BE2C (cell line): ENCODE data around the gene DBNDD2.
A peak's percentile ranks its signal among the peaks of the same experiment; 100 is the strongest.

Experiments
- DNase-seq: peaks from one replicate; pipeline ENCODE4 v3.0.0-alpha.2; 2020
- H3K27me3 ChIP-seq: fragments of 250-450 bp; sonication (Bioruptor Pico); 2 replicates; pipeline ENCODE4 v1.5.1; 2020; ENCODE audit warnings: mild to moderate bottlenecking
- H3K36me3 ChIP-seq: fragments of 250-450 bp; sonication (Bioruptor Pico); 2 replicates; pipeline ENCODE4 v1.5.1; 2020; ENCODE audit warnings: mild to moderate bottlenecking
- H3K4me1 ChIP-seq: fragments of 250-450 bp; sonication (Bioruptor Pico); 2 replicates; pipeline ENCODE4 v1.5.1; 2020
- H3K4me3 ChIP-seq: 2 replicates; pipeline ENCODE4 v1.5.1; 2011; ENCODE audit warnings: low read depth, low read length
- H3K9me3 ChIP-seq: fragments of 250-450 bp; sonication (Bioruptor Pico); 2 replicates; pipeline ENCODE4 v1.5.1; 2020
- TF ChIP-seq, protein P1 (sequence below): IDR thresholded peaks from 2 replicates; pipeline ENCODE4 v1.5.1; 2012; ENCODE audit warnings: mild to moderate bottlenecking, low read depth, low read length

The DBNDD2 gene

DNA sequence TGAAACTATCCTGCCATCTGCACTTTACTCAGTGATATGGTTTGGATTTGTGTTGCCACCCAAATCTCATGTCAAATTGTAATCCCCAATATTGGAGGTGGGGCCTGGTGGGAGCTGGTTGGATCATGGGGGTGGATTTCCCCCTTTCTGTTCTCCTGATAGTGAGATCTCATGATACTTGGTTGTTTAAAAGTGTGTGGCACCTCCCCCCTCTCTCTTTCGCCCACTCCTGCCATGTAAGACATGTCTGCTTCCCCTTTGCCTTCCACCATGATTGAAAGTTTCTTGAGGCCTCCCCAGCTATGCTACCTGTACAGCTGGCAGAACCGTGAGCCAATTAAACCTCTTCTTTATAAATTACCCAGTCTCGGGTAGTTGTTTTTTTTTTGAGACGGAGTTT lies 25.9 kb downstream of the DBNDD2 start:
- no peaks in the 10 kb centered on the region for H3K27me3 ChIP-seq
- H3K4me1 ChIP-seq: no peaks in the 10 kb centered on the region
- TF ChIP-seq, protein P1, sequence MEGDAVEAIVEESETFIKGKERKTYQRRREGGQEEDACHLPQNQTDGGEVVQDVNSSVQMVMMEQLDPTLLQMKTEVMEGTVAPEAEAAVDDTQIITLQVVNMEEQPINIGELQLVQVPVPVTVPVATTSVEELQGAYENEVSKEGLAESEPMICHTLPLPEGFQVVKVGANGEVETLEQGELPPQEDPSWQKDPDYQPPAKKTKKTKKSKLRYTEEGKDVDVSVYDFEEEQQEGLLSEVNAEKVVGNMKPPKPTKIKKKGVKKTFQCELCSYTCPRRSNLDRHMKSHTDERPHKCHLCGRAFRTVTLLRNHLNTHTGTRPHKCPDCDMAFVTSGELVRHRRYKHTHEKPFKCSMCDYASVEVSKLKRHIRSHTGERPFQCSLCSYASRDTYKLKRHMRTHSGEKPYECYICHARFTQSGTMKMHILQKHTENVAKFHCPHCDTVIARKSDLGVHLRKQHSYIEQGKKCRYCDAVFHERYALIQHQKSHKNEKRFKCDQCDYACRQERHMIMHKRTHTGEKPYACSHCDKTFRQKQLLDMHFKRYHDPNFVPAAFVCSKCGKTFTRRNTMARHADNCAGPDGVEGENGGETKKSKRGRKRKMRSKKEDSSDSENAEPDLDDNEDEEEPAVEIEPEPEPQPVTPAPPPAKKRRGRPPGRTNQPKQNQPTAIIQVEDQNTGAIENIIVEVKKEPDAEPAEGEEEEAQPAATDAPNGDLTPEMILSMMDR: no peak

DNA sequence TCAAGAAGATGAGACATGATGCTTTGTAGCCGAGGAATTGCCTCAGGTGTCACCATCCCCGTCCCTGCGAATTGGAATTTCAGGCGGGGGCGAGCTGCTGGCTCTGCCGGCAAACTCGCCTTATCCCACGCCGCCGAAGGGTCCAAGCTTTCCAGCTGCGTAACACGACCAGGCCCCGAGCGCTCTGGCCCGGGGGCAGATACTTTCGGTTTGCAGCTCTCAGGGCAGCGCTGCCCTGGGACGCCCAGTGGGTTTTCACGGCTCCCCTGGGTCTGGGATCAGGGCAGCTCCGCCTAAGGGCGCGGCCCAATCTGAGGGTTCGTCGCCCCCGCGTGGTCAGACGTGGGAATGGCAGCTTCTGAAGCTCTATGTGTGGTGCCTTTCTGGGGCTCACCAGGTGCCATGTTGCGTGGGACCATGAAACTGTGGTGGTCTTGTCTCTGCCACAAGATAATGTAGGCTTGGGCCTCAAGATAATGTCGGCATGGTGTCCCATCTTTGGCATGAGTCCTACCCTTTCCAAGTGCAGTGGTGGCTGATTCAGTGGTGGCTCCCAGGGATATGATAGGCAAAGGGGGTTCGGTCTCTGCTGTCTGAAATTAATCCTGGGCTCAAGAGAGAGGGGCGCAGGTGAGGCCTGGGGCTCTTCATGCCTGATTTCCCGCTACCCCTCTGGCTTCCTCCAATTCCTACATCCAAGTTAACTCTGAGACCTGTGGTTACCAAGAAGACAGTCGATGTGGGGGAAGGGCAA lies 28.8 kb downstream of the DBNDD2 start:
- H3K9me3 ChIP-seq: no peaks in the 10 kb centered on the region
- peak overlapping the region; percentile 75 for H3K4me3 ChIP-seq
- peak; percentile 88 for DNase-seq
- TF ChIP-seq, protein P1: peak; percentile 90
- no peaks in the 10 kb centered on the region for H3K36me3 ChIP-seq
- H3K4me1 ChIP-seq: no peaks in the 10 kb centered on the region
- no peaks in the 10 kb centered on the region for H3K27me3 ChIP-seq

More for the DNA sequence above, 25.9 kb downstream of the DBNDD2 start:
- Histone ChIP-seq H3K4me3 (no peak overlapping the region), H3K36me3 (no peaks in the 10 kb centered on the region), H3K9me3 (no peaks in the 10 kb centered on the region)
- DNase-seq: no peak

DNA sequence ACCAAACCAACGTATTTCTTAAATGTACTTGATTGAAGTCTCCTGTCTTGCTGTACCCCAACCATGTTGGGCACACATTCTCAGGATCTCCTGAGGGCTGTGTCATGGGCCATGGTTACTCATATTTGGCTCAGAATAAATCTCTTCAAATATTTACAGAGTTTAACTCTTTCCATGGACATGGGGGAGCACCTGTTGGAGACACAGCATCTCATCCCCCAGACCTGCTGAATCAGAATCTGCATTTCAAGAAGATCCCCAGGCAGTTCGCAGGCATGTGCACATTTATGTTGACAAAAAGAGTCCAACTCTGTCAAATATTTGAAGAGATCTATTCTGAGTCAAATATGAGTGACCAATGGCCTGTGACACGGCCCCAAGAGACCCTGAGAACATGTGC lies 32.3 kb downstream of the DBNDD2 start:
- Histone ChIP-seq H3K27me3 (peaks cover 3% of the 10 kb centered on the region; the same call in 1 of the 2 replicates), H3K36me3 (no peaks in the 10 kb centered on the region), H3K4me1 (no peaks in the 10 kb centered on the region), H3K4me3 (no peak overlapping the region), H3K9me3 (no peaks in the 10 kb centered on the region)
- TF ChIP-seq, protein P1: no peak
- no peak for DNase-seq

DNA sequence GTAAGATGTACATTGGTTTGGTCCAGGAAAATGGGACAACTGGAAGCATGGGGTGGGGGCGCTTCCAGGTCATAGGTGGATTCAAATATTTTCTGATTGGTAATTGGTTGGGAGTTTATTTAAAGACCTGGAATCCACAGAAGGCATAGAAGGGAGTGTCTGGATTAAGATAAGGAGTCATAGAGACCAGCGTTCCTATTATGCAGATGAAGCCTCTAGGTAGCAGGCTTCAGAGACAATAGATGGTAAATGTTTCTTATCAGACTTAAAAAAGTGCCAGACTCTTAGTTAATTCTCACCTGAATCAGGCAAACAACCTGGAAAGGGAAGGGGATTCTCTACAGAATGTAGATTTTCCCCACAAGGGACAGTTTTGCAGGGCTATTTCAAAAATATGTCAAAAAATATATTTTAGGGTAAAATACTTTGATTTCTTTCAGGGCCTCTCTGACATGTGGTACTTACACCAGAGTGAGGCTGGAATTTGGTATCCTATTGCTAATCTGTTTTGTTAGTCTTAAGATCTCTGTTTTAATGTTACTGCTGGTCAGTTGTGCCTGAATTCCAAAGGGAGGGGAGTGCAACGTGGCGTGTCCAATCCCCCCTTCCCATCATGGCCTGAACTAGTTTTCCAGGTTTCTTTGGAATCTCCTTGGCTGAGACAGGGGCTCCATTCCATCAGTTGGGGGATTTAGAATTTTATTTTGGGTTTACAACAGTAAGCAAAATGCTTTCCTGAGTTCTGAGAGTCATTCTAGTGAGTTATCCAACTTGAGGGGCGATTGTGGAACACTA lies 33.0 kb downstream of the DBNDD2 start:
- Histone ChIP-seq H3K4me1 (no peaks in the 10 kb centered on the region), H3K36me3 (no peaks in the 10 kb centered on the region), H3K27me3 (peaks cover 6% of the 10 kb centered on the region; the same call in 1 of the 2 replicates), H3K4me3 (no peak overlapping the region), H3K9me3 (no peaks in the 10 kb centered on the region)
- no peak for DNase-seq
- TF ChIP-seq, protein P1: no peak

DNA sequence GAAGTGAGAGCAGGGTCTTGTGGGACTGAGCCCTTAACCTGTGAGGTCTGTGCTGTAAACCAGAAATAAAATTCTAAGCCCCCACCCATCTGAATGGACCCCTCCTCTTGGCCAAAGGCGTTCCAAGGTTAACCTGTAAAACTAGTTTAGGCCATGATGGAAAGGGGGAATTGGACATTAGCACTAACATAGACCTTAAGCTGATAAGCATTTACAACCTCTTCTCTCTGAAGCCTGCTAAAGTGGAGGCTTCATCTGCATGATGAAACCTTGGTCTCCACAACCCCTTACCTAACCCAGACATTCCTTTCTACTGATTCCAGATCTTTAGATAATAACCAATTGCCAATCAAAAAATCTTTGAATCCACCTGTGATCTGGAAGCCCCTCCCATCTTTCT lies 33.7 kb downstream of the DBNDD2 start:
- H3K27me3 ChIP-seq: peaks cover 6% of the 10 kb centered on the region; the same call in 1 of the 2 replicates
- H3K4me1 ChIP-seq: no peaks in the 10 kb centered on the region
- no peak for DNase-seq
- no peaks in the 10 kb centered on the region for H3K36me3 ChIP-seq
- TF ChIP-seq, protein P1: no peak
- H3K9me3 ChIP-seq: no peaks in the 10 kb centered on the region
- no peak overlapping the region for H3K4me3 ChIP-seq

DNA sequence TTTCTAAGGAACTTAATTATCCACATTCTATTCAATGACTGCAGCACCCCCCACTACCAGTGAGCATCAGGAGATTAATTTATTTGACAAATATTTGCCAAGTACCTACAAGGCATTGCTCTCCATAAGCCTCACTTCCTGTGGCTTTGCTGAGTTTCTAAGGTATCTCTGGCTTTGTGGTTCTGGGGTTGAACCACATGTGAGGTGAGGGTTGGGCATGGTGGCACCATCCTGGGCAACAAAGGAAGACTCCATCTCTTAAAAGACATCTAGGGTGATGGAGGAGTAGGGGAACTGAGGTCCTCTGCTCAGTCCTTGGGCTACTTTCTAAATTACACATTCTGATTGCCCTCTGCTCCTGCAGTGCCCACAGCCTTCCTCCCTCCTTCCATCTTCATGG lies 36.0 kb downstream of the DBNDD2 start:
- no peaks in the 10 kb centered on the region for H3K4me1 ChIP-seq
- DNase-seq: no peak
- H3K36me3 ChIP-seq: no peaks in the 10 kb centered on the region
- H3K9me3 ChIP-seq: no peaks in the 10 kb centered on the region
- H3K27me3 ChIP-seq: peaks cover 6% of the 10 kb centered on the region; the same call in 1 of the 2 replicates
- H3K4me3 ChIP-seq: no peak overlapping the region
- TF ChIP-seq, protein P1: no peak
